HL-60 (cell line): ENCODE measurements around the gene WFDC8.

Source experiments
- GABPA ChIP-seq: IDR thresholded peaks from 2 replicates; pipeline ENCODE4 v1.6.1; 2012; ENCODE audit warnings: low read depth
- POLR2AphosphoS5 ChIP-seq: IDR thresholded peaks from 2 replicates; pipeline ENCODE4 v1.6.1; 2012; ENCODE audit warnings: low read depth
- SPI1 ChIP-seq: IDR thresholded peaks from 2 replicates; pipeline ENCODE4 v1.6.1; 2012; ENCODE audit warnings: low read depth, mild to moderate bottlenecking, borderline replicate concordance
- TF ChIP-seq, protein P1 (sequence below): IDR thresholded peaks from one replicate; pipeline ENCODE4 v1.5.1; 2011; ENCODE audit warnings: low read length, control low read depth, inconsistent platforms; ENCODE audit not compliant: insufficient read depth
- TF ChIP-seq, protein P2 (sequence below): IDR thresholded peaks from 2 replicates; pipeline ENCODE4 v1.6.1; 2012; ENCODE audit warnings: low read depth; ENCODE audit not compliant: insufficient replicate concordance

DNA sequence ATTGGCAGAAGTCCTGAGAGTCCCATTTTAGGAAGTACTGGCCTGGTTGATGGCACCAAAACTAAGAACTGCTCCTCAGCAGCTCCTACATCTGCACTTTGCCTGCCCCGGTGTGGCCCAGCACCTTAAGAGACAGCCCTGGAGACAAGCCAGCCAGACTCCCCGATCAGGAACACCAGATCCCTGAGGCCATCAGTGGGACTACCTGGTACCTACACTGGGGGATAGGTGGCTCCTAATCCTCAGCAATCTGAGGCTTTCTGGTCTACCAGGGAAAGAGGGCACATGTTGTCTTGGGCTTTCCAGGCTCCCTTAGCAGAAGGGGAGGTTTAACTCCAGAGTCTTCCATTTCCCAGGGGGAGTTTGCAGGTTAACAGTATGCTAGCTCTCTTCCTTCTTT is 39.7 kb downstream of the WFDC8 start, which contains the start of gene WFDC6:
- TF ChIP-seq POLR2AphosphoS5 = no peak
- TF ChIP-seq, protein P1, sequence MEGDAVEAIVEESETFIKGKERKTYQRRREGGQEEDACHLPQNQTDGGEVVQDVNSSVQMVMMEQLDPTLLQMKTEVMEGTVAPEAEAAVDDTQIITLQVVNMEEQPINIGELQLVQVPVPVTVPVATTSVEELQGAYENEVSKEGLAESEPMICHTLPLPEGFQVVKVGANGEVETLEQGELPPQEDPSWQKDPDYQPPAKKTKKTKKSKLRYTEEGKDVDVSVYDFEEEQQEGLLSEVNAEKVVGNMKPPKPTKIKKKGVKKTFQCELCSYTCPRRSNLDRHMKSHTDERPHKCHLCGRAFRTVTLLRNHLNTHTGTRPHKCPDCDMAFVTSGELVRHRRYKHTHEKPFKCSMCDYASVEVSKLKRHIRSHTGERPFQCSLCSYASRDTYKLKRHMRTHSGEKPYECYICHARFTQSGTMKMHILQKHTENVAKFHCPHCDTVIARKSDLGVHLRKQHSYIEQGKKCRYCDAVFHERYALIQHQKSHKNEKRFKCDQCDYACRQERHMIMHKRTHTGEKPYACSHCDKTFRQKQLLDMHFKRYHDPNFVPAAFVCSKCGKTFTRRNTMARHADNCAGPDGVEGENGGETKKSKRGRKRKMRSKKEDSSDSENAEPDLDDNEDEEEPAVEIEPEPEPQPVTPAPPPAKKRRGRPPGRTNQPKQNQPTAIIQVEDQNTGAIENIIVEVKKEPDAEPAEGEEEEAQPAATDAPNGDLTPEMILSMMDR = no peak
- TF ChIP-seq, protein P2, sequence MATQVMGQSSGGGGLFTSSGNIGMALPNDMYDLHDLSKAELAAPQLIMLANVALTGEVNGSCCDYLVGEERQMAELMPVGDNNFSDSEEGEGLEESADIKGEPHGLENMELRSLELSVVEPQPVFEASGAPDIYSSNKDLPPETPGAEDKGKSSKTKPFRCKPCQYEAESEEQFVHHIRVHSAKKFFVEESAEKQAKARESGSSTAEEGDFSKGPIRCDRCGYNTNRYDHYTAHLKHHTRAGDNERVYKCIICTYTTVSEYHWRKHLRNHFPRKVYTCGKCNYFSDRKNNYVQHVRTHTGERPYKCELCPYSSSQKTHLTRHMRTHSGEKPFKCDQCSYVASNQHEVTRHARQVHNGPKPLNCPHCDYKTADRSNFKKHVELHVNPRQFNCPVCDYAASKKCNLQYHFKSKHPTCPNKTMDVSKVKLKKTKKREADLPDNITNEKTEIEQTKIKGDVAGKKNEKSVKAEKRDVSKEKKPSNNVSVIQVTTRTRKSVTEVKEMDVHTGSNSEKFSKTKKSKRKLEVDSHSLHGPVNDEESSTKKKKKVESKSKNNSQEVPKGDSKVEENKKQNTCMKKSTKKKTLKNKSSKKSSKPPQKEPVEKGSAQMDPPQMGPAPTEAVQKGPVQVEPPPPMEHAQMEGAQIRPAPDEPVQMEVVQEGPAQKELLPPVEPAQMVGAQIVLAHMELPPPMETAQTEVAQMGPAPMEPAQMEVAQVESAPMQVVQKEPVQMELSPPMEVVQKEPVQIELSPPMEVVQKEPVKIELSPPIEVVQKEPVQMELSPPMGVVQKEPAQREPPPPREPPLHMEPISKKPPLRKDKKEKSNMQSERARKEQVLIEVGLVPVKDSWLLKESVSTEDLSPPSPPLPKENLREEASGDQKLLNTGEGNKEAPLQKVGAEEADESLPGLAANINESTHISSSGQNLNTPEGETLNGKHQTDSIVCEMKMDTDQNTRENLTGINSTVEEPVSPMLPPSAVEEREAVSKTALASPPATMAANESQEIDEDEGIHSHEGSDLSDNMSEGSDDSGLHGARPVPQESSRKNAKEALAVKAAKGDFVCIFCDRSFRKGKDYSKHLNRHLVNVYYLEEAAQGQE = no peak
- TF ChIP-seq GABPA = no peak
- no peak for TF ChIP-seq SPI1
